Activated T-cell treated with anti-CD3 and anti-CD28 coated beads, Interleukin-2, amount 50 U/mL, for 48 hours (primary cell): Measurements from ENCODE around the gene DRAM1.
"Not testable (repeated sequence)": the region's sequence is repeated elsewhere in the genome, so short reads cannot be mapped to it uniquely, and the experiment has no call there.

Experiments used
- DNase-seq, 2 experiments: peaks; one replicate each; pipeline ENCODE4 v3.0.0-alpha.2; 2020

The DRAM1 gene

DNA sequence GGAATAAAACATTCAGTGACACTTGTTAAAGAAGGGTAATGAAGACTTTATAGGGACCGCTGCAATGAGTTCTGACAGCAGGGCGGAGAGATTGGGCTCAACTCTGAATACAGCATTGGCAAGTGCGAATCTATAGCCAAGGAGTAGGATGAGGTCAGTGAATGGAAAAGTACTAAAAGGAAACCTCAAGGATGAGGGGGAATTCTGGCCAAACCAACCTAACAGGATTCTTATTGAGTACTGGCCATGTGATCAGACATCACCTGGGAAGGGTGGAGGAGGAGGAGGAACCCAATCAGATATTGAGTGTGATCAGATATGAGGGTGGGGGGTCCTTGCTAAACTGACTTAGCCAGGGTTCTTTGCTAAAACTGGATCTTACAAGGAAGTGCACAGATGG is 31.0 kb downstream of the DRAM1 start:
- no peak for DNase-seq

DNA sequence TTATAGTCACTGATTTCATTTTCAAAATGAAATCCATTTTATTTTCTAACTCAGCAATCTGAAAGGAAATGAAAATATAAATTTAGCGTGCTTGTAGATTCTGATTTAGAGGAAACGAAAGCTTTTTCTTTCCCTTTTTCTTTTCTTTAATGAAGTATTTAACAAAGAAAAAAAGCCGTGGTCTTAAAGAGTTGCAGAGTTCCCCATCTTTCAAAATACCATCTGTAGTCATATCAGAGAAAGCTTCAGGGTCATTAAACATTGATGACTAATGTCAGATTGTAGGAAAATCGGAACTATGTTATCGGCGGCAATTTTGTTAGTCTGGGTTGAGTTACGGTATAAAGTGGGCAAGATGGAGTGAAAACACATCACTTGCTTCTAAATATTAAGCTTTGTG is 32.3 kb downstream of the DRAM1 start:
- DNase-seq: no peak

DNA sequence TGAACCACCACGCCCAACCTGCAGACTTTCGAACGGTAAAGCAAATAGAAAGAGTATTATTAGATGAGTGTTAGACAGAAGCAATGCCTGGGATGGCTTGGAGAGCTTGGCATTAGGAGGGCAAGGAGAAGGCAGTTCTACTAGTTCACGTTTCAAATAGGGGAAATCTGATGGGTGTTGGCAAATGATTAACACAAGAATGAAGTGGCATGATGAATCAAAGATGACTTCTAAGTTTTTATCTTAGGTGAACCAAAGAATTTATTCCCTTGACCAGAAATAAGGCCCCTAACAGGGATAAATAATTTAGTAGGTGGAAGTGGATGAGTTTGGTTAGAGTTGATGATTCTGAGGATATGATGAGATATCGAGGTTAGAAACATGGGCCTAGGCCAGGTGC is 38.5 kb downstream of the DRAM1 start:
- DNase-seq: no peak

DNA sequence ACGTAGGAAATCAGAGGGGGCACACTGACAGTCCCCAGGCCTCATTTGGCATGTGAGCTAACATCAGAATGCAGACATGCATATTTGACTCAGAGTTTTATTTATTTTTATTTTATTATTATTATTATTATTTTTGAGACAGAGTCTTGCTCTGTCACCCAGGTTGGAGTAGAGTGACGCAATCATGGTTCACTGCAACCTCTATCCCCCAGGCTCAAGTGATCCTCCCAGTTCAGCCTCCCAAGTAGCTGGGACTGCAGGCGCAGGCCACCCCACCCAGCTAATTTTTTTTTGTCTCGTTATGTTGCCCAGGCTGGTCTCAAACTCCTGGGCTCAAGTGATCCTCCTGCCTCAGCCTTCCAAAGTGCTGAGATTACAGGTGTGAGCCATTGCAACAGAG is 41.4 kb downstream of the DRAM1 start:
- not testable (repeated sequence) for DNase-seq

DNA sequence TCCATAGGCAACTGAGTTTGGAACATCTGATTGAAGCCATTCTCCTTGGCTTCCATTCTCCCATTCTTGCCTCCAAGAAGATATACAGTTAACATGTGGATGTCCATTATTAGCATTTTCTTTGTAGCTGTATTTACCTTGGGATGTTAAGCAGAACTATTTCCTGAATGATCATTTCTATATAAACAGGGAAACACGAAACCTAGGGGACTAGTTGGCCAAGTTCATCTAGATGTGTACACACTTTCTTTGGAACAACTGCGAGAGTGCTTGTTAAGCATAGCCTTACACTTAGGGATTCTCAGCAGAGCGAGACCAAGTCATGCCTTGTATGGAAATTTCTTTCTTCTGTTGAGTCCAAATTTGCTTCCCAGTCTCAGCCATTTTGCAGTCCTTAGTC is 42.1 kb downstream of the DRAM1 start:
- no peak for DNase-seq

DNA sequence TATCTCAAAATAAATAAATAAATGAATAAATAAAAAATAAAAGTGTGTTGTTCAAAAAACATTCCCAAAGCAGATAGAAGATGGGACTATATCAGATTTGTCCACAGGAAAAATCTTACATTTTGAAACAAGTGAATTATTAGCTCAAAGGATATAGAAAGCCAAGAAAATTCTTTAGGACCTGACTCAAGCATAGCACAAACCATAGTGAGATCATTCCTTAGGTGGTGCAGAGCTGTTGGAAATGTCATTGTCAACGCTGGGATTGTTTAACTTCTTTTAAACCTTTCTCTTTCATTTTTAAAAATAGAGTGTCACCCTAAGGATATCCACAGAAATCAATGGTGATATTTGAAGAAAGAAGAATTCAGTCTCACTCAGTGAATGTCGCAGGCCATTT is 43.5 kb downstream of the DRAM1 start:
- no peak for DNase-seq

DNA sequence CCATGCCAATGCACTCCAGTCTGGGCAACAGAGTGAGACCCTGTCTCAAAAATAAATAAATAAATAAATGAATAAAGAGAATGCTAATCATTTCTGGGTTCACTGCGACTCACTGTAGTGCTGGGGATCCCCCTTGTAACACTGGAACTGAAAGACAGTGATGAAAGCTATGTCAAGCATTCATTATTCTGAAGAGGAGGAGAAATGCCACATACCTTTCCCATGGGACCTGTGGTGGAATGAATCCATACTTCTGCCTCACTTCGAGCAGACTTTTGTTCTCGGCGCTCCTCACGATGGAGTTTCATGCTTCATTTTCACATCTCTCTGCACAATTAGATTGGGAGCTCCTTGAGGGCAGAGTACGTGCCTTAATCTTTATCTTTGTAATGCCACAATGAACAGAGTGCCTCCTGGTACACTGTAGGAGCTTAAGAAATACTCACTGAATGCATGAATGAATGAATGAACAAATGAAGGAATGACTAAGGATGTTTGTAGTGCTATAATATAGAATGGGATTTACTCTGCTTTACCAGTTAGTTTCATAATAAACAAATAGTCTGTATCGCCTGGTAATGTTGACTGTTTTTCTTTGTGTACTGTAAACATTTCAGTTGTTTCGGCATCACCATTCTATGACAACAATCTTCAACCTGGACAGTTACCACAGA is 45.8 kb downstream of the DRAM1 start:
- no peak for DNase-seq

DNA sequence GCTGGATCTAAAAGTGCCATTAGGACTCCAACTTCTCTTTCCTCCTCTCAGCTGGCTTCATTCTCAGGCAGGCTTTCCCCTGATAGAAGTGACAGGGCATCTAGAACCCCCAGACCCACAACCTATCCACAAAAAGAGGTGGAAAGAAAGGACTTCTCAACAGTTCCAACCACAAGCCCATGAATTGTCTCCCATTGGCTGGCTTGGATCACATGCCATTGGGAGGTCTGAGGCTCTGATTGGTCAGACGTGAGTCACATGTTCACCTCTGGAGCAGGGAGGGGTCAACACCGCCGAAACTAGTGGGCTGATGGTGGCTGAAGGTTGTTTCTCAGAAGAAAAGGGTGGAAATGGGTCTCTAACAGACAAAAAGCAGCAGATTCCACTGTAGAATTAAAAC is 47.2 kb downstream of the DRAM1 start:
- no peak for DNase-seq

DNA sequence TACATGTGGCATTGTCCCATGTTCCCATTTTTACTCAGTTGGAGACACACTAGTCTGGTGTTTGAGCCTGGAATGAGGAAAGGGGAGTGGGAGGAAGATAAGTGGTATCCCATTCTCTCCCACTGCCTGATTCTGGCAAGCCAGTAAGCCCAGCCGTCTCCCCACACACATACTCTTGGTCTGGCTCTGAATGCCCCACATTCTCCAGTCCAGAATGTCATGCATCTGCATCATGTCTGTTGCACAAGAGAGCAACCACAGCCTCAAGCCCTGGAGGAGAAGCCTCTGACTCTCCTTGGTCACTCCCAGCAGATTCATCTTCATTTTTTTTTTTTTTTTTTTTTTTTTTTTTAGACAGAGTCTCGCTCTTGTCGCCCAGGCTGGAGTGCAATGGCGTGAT is 48.0 kb downstream of the DRAM1 start:
- no peak for DNase-seq

DNA sequence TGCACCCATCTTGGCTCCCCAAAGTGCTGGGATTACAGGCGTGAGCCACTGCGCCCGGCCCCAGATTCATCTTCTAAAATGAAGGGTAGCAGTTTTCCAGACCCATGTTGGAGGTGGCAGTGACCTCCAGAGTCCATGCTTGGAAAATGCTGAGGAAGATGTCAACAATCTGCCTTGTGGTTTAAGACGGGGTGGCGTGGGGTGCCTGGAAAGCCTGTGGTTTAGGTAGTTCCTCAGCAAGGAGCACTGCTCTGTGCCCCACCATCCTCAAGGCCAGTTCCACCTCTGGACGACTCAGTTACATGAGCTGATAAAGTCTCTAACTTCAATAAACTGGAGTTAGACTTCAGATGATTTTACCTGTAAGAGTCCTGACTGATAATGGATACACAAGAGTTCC is 48.6 kb downstream of the DRAM1 start:
- DNase-seq: no peak

DNA sequence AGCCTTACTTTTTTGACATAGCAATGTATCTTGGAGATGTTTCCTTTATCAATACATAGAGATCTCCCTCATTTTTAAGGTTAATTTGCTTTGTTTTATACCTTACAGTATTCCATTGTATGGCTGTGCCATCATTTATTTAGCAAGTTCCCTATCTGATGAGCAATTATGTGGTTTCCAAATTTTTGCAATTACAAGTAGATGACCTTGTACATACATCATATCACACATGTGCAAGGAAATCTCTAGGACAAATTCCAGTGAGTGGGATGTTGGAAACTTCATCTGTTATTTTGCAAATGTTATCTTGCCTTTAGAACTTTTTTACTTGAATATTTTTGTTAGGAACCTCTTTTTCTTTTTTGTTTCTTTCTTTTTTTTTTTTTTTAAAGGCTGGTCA is 49.7 kb downstream of the DRAM1 start:
- DNase-seq: no peak

DNA sequence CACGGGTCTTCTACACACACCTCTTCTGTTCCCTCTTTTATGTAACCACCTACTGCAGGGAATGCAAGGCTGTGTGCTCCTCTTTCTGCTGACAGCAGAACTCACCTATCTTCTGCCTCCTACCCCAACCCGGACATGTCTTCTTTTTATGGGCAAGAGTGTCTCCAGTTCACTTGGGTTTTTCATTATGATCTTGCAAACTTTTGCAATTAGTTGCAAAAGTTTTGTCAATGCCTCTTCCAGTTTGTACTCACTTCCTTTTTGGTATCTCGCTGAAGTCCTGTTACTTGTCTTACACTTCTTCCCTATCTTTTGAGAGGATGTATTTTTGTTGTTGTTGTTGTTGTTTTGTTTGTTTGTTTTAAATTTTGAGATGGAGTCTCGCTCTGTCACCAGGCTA is 50.6 kb downstream of the DRAM1 start:
- no peak for DNase-seq

DNA sequence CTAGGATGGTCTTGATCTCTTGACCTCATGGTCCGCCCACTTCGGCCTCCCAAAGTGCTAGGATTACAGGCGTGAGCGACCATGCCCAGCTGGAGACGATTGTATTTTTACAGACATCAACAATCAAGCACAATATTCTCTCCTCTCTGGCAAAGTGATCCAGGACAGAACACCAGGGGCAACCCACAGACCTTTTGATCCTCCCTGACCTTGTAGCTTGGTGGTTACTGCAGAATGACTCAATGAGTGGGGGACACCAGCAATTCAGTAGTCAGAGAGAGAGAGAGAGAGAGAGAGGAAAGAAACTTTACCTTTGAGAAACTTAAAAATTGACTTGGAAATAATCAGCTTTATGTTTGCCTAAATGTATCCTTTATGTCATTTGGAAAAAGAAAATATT is 51.2 kb downstream of the DRAM1 start:
- DNase-seq: no peak

DNA sequence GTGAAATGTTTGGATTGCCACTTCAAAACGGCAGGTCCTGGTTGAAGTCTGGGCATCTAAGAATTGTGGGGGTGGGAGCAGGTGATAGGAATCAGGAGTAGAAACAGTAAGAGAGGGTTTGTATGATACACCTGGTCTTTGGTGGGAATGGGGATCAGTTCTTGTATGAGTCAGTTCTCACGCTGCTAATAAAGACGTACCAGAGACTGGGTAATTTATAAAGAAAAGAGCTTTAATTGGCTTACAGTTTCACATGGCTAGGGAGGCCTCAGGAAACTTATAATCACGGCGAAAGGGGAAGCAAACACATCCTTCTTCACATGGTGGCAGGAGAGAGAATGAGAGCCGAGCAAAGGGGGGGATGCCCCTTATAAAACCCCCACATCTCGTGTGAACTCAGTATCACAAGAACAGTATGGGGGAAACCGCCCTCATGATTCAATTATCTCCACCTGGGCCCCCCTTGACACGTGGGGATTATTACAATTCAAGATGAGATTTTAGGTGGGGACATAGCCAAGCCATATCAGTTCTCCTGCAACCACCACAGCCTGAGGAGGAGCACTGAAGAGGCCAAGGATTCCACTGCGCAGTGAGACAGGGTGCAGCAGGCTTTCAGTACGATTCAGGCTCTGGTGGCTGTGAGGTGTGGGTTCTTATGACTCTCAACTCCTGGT is 52.1 kb downstream of the DRAM1 start:
- no peak for DNase-seq

DNA sequence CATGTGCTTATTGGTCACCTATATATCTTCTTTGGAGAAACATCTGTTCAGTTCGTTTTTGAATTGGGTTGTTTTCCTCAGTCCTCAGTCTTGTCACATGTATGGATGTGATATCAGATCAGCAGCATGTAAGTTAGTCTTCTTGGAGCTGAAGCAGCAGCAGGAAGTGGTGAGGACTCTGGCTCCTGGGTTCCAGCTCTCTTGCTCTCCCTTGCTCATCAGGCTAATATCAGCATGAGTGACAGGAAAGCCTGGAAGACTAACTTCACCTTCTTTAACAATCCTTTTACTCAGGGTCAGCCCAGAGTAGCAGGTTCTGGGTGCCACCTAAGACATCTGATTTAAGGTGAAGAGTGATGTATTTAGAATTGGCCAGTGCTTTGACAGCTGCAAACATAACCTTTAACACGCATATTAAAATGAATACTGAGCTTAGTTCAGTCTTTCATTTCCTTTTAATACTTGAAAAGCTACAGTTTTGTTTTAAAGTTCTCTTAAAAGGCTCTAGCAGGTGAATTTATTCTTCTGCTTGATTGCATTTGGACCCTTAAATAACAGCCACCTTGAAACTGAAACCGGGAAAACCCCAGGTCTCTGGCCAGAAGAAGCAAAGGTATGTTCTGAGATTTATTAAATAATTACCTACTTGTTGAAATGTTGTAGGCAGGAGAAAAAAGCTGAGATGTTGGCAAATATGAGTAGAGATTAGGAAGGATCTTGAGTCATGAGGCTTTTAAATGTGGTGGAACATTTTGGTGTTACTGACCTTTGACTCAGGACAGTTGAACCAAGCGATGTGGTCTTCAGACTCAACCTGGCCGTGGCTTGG is 54.3 kb downstream of the DRAM1 start:
- no peak for DNase-seq

DNA sequence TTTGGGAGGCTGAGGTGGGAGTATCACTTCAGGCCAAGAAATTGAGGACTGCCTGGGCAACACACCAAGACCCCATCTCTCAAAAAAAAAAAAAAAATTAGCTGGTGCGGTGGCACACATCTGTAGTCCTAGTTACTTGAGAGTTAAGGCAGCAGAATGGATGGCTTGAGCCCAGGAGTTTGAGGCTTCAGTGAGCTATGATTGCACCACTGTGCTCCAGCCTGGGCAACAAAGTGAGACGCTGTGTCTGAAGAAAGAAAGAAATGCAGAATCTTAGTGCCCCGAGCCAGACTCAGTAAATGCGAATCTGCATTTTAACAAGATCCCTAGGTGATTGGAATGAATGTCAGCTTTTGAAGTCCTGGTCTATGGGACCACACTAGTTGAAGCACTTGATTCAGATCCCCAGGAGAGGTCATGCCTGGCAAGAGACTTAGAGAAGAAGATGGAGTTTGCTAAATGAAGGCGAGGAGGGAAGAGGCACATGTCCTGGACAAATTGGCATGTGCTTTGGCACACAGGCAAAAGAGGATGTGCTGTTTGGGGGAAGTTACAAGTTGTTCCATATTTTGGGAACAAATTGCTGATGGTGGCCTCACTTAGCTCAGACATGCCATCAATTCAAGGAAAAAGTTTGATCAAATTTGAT is 56.6 kb downstream of the DRAM1 start:
- DNase-seq: no peak

DNA sequence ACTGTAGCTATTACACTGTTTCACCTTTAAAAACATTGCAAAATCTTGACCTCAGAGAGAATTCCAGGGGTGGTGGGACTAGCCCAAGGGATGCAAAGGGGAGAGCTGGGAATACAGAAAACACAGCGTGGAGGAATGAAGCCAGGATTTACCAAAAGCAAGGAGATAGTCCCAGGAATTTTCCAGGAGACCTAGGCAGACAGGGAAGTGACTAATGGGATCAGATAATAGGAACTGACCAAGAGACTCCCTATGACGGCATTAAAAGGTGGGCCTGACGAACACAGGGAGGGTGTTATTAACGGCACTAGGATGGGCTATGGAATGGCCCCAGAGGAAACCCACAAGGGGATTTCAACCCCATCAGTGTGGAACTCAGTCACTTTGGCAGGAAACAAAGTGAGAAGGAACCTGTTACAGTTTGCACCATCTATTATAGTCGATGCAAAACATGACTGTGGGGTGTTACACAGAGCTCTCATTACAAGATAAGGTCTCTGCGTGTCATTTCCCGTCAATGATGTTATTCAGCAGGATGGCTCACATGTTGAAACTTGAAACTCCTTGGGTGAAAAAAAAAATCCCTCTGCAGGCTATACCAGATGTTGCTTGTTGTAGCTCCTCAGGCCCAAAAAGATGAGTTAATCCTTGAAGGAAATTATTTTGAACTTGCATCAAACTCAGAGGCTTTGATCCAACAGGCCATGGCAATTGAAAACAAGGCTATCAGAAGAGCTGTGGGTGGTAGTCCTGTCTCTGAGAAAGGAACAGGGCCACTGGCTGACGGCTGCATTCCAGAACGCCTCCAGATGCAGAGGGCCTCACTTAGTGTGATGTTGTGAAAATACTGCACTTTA is 58.7 kb downstream of the DRAM1 start:
- peak in 1 of 2 experiments; percentile 26 for DNase-seq

DNA sequence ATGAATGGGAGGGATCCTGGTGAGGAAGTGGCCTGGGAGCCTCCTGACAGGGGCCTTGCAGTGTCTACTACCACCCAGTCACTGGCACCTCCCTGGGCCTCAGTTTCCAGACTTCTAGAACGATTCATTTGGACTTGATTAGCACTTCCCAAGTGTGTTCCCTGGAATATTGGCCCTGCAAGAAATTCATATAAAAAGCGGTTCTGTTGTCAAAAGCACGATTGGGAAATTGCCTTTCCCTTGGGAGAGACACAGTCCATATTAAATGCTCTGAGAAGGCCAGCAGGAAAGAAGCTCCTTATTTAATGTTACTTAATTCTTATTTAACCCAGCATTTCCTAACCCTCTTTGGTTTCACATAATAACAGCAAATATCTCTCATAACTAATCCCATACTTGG is 61.9 kb downstream of the DRAM1 start:
- DNase-seq: no peak

DNA sequence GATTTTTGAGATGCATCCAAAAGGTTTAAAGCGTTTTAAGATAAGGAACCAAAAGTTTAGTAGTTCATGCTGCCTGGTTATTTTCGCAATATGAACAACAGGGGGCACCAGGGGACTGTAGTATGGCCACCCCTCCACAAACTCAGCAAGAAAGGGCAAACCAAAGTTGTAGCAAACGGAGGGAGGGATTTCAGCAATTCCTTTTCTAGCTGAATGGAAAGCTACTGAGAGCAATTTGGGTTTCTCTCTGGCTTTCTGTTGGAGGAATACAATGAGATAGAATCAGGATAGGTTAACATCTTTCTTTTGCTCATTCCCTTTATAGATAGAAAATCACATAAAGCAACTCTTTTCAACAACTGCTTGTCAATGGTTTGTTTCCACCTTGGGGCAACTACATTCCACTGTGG is 62.5 kb downstream of the DRAM1 start:
- DNase-seq: peak; percentile 50 to 57

DNA sequence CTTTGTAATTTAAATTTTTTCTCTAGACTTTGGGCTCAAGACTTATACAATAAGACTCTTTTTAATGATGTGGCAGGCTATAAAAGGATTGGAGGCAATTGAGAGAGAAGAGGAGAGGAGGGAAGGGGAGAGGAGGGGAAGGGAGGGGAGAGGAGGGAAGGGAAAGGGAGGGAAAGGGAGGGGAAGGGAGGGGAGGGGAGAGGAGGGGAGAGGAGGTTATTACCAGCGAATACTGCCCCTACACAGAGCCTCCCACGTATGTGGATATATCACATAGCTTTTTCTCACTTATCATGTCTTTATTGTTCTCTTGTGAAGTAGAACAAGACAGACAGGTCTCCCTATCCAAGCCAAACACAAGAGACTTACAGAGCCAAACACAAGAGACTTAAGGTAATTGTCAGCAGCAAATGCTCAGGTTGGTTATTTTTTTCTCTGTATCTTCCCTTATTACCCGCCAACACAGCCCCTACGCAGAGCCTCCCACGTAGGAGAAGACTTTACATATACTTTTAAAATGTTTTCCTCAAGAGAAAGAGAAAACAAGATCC is 63.1 kb downstream of the DRAM1 start:
- no peak for DNase-seq

DNA sequence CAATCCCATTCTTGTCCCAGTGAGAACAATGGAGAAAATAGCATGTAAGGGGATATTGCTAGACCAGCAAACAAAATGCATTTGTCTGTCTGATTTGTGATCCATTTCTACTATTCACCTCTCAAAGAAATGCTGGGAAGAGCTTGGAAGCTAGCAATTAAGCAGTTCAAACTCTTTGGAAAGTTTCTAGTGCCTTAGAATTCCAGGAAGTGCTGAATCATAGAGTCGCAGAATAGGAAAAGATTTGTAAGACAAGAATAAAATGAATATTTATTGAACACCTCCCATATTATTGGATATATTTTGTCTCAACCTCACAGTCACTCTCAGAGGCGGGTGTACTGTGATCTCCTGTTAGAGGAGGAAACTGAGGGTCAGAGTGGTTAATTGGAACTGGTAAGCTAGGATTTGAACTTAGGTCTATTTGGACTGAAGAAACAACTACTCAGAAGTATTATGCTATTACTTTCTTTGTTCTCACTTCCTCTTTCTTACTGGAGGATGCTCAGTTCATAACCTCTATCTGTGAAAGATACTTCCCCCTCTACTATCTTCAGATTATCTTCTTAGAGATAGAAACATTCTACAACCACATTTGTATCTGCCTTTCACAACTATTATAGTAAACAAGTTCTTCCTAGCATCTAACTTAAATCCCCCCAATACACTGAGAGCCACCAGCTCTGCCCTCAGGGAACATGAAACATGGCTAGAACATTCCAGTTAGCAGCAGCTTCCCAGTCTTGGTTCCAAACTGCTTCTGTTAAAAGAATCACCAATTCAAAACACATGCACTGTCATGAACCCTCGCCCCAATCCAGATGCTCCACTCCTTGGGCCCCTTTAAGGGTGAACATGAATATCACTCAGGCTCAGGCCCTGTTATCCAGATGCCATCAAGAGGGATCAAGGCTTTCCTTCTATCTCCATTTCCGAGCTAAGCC is 64.2 kb downstream of the DRAM1 start:
- DNase-seq: no peak
